GM20000 (cell line): ENCODE data around the gene ADD3.
"Not testable (repeated sequence)": the region's sequence is repeated elsewhere in the genome, so short reads cannot be mapped to it uniquely, and the experiment has no call there.

Experiments
- DNase-seq: peaks from one replicate; pipeline ENCODE4 v3.0.0; 2012; ENCODE audit warnings: low spot score
- TF ChIP-seq, protein P1 (sequence below): IDR thresholded peaks from 2 replicates; pipeline ENCODE4 v1.5.1; 2012; ENCODE audit warnings: mild to moderate bottlenecking, control low read depth; ENCODE audit errors: extremely low read depth, missing control alignments

ADD3 gene

GRCh38 chr10:109978481-109978880 lies 29.3 kb upstream of the ADD3 start:
- TF ChIP-seq, protein P1, sequence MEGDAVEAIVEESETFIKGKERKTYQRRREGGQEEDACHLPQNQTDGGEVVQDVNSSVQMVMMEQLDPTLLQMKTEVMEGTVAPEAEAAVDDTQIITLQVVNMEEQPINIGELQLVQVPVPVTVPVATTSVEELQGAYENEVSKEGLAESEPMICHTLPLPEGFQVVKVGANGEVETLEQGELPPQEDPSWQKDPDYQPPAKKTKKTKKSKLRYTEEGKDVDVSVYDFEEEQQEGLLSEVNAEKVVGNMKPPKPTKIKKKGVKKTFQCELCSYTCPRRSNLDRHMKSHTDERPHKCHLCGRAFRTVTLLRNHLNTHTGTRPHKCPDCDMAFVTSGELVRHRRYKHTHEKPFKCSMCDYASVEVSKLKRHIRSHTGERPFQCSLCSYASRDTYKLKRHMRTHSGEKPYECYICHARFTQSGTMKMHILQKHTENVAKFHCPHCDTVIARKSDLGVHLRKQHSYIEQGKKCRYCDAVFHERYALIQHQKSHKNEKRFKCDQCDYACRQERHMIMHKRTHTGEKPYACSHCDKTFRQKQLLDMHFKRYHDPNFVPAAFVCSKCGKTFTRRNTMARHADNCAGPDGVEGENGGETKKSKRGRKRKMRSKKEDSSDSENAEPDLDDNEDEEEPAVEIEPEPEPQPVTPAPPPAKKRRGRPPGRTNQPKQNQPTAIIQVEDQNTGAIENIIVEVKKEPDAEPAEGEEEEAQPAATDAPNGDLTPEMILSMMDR, result peak; percentile 74
- peak; percentile 43 for DNase-seq

DNA sequence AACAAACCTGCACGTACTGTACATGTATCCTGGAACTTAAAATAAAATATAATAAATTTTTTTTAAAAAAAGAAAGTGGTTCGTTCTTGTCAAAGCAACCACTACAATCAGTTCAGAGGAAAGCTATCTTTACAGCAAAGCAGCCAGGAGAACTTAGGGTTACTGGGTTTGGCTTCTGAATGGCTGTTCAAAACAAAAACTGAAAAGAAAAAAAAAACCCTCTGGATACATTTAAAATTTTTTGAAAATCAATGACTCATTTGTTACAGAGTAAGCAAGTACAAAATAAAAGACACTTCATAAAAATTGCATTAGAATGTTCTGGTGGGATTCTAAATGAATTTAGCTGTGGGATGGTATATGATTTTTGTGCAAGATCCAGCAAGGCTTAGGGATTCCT lies 28.6 kb upstream of the ADD3 start:
- no peak for DNase-seq
- TF ChIP-seq, protein P1, result no peak

DNA sequence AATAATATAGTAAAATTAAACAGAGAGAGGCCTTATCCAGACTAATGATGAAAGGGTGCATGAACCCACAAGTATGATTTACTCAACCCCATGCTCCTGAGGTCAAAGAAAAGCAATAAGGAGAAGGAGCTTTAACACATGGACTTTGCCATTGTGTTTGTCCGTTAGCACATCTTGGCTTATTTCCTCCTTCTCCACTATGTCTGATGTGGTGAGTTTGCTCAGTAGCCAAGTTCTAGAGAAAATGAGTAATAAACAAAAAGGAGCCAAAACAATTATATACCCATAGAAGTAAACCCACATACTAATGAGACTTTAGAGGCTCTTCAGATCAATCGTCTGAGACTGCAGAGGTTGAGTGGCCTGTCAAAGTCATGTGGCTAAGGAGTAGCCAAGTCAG lies 26.1 kb upstream of the ADD3 start:
- no peak for DNase-seq
- TF ChIP-seq, protein P1, result no peak

- DNase-seq, result no peak
- TF ChIP-seq, protein P1, result no peak
These were observed 25.7 kb upstream of the ADD3 start for GRCh38 chr10:109982123-109982522.

- no peak for DNase-seq
- TF ChIP-seq, protein P1, result no peak
These were observed 25.0 kb upstream of the ADD3 start for GRCh38 chr10:109982812-109983211.

- TF ChIP-seq, protein P1, result no peak
- DNase-seq, result no peak
These were observed 23.8 kb upstream of the ADD3 start for GRCh38 chr10:109984013-109984412.

DNA sequence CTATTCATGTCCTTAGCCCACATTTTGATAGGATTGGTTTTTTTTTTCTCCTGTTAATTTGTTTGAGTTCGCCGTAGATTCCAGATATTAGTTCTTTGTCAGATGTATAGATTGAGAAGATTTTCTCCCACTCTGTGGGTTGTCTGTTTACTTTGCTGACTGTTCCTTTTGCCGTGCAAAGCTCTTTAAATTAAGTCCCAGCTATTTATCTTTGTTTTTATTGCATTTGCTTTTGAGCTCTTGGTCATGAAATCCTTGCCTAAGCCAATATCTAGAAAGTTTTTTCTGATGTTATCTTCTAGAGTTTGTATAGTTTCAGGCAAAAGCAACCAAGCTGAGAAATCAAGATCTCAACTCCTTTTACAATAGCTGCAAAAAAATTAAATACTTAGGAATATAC lies 22.0 kb upstream of the ADD3 start:
- not testable (repeated sequence) for DNase-seq

DNA sequence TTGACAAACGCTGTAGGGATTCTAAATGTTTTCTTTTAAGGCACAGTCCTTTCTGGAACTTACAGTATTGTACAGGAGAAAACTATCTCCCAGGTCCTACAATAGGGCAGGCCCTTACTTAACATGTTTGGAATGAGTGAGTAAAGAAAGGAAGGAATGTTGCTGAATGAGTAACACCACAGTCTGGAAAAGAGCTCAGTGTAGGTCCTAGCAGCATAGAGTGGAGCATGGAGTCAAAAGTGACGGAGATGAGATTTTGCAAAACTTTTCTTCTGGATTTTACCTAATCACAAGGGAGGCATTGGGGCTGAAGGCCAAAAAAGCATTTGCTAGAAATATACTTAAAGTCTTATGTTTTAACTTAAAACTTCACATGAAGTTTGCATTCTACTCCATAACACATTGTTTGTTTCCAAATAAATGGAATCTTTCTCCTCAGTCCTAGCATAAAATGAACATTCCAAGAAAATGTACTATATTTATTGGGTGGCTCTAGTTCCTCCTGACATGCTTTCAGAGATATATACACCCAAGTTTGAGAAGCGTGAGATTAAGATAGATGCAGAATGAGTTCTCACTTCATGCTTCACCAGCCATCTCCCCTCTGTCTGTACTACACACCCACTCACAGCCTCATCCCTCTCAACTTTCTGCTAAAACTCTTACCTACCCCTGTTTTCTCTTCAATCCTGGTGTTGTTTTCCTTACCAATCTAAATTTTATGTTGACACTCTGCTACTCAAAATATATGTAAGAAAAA lies 20.2 kb upstream of the ADD3 start:
- DNase-seq, result no peak
- TF ChIP-seq, protein P1, result no peak
